ENCODE results near the gene CLEC3B. TPM values are rescaled to one million over a fixed set of nuclear protein-coding genes. Genes with fewer than 3 reads are reported as not detected.

The CLEC3B gene
- total and polyA plus RNA-seq, 11 donors, result 34.8 to 205 (median 73.6) TPM

- H3K27ac ChIP-seq, result peak overlapping the region in 8 of 12 donors; percentile 11 to 83 (median 68)
Observed at GRCh38 chr3:45020534-45020933, 5.6 kb upstream of the CLEC3B start.

GRCh38 chr3:45021524-45022297, 4.4 kb upstream of the CLEC3B start:
- H3K27ac ChIP-seq, result peak overlapping the region in 11 of 12 donors; percentile 37 to 83 (median 70)
- intact Hi-C loops (cut with DNase I), result loop anchor here in 1 of 10 donors (10.0 kb wide), 1 partner anchor 47 kb away; the partner anchor contains the start of genes EXOSC7 and ZDHHC3
- TF ChIP-seq CTCF (IDR thresholded peaks at IDR 0.05) (no peak), POLR2A (IDR thresholded peaks at IDR 0.05) (no peak)
- no peaks in the 10 kb centered on the region for H3K27me3 ChIP-seq
- DNase-seq (peak; percentile 66 to 87 (median 79)), ATAC-seq (peak; percentile 65 to 87 (median 80))
- H3K36me3 ChIP-seq, result no peaks in the 10 kb centered on the region
- H3K4me1 ChIP-seq, result peaks cover 0 to 74% (median 41%) of the 10 kb centered on the region in 12 donors
- H3K9me3 ChIP-seq, result no peaks in the 10 kb centered on the region
- no peak overlapping the region for H3K4me3 ChIP-seq
- WGBS, 4 donors, result 43 to 62% (median 52%) methylated on average over 12 of the region's 12 CpGs

More at GRCh38 chr3:45020534-45020933, 5.6 kb upstream of the CLEC3B start:
- Histone ChIP-seq H3K9me3 (no peaks in the 10 kb centered on the region), H3K4me1 (peaks cover 0 to 63% (median 38%) of the 10 kb centered on the region in 12 donors), H3K4me3 (no peak overlapping the region), H3K36me3 (no peaks in the 10 kb centered on the region), H3K27me3 (no peaks in the 10 kb centered on the region)
- 74 to 87% (median 79%) methylated on average over 8 of the region's 8 CpGs for WGBS, 4 donors
- ATAC-seq, result no peak
- intact Hi-C loops (cut with DNase I), result loop anchor here in 1 of 10 donors (10.0 kb wide), 1 partner anchor 46 kb away; the partner anchor contains the start of genes EXOSC7 and ZDHHC3
- TF ChIP-seq POLR2A (IDR thresholded peaks at IDR 0.05) (no peak), CTCF (IDR thresholded peaks at IDR 0.05) (no peak)
- DNase-seq, result no peak

GRCh38 chr3:45023675-45024074, 2.4 kb upstream of the CLEC3B start:
- no peak overlapping the region for H3K4me3 ChIP-seq
- H3K9me3 ChIP-seq, result no peaks in the 10 kb centered on the region
- peaks cover 0 to 73% (median 41%) of the 10 kb centered on the region in 12 donors for H3K4me1 ChIP-seq
- TF ChIP-seq CTCF (IDR thresholded peaks at IDR 0.05), result no peak
- TF ChIP-seq POLR2A (IDR thresholded peaks at IDR 0.05), result no peak
- H3K27me3 ChIP-seq, result no peaks in the 10 kb centered on the region
- intact Hi-C loops (cut with DNase I), result loop anchor here in 1 of 10 donors (10.0 kb wide), 1 partner anchor 49 kb away; the partner anchor contains the start of genes EXOSC7 and ZDHHC3
- DNase-seq (no peak), ATAC-seq (no peak)
- 66 to 73% (median 71%) methylated on average over 3 of the region's 3 CpGs for WGBS, 4 donors
- no peaks in the 10 kb centered on the region for H3K36me3 ChIP-seq
- H3K27ac ChIP-seq, result peak overlapping the region in 2 of 12 donors; percentile 73 to 74
